ENCODE data around the gene CES3.

DNA sequence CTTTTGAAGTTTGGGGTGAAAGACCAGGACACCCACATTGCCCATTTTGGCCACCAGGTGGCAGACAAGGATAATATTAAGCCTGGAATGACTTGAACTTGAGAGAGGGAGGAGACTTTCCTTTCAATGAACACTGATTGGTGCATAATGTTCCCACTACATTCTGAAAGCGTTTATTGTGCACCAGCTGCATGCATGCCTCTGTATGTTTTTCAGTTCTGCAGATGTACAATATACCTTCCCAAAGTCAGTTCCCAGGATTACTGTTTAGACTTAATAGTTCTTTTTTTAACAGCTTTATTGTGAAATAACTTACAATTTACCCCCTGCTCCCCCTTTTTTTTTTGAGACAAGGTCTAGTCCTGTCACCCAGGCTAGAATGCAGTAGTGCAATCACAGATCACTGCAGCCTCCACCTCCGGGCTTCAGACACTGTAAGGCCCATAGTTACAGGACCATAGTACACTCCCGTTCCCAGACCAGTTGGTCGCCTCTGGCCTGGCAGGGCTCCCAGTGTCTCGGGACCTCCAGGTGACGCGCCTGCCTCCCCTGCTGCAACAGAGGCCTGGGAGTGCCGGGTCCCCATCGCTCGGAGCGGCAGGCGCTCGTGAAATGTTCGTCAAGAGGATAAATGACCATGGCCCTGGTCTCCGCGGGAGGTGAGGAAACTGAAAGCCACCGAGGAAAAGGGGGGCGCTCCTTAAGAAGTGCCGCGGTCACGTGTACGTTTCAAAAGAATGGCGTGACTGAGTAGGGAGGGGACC lies 13.6 kb upstream of the CES3 start:
- TF ChIP-seq, protein P1, sequence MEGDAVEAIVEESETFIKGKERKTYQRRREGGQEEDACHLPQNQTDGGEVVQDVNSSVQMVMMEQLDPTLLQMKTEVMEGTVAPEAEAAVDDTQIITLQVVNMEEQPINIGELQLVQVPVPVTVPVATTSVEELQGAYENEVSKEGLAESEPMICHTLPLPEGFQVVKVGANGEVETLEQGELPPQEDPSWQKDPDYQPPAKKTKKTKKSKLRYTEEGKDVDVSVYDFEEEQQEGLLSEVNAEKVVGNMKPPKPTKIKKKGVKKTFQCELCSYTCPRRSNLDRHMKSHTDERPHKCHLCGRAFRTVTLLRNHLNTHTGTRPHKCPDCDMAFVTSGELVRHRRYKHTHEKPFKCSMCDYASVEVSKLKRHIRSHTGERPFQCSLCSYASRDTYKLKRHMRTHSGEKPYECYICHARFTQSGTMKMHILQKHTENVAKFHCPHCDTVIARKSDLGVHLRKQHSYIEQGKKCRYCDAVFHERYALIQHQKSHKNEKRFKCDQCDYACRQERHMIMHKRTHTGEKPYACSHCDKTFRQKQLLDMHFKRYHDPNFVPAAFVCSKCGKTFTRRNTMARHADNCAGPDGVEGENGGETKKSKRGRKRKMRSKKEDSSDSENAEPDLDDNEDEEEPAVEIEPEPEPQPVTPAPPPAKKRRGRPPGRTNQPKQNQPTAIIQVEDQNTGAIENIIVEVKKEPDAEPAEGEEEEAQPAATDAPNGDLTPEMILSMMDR (conservative IDR thresholded peaks at IDR 0.05 in 1 of 2, IDR thresholded peaks at IDR 0.05 in 1 of 2; ENCODE audit: extremely low read depth in 1 of 2, insufficient read depth in 1 of 2, low read depth in 1 of 2, low read length in 2 of 2) = peak; percentile 84 to 94
- TF ChIP-seq EZH2 (IDR thresholded peaks at IDR 0.05; ENCODE audit: borderline replicate concordance, low read length) = no peak
